Gastrocnemius medialis (tissue), 4 donors: ENCODE results near the gene RAB19.

ENCODE experiments used
- CTCF ChIP-seq, 5 experiments: fragments of 450-650 bp in 3 of 5; fragments of 200-600 bp in 2 of 5; sonication (generic) in 2 of 5; IDR thresholded peaks in 4 of 5; conservative IDR thresholded peaks in 1 of 5; 1 replicate in 4 of 5; 2 replicates in 1 of 5; pipeline ENCODE4 v1.5.1; 2016 to 2019; ENCODE audit warnings: antibody characterized with exemption in 5 of 5, mild to moderate bottlenecking in 3 of 5, moderate library complexity in 3 of 5
- POLR2A ChIP-seq, 2 donors: fragments of 450-650 bp; IDR thresholded peaks; one replicate each; pipeline ENCODE4 v1.6.1; 2017; ENCODE audit warnings: antibody characterized with exemption in 2 of 2, mild to moderate bottlenecking in 2 of 2, moderate library complexity in 2 of 2

DNA sequence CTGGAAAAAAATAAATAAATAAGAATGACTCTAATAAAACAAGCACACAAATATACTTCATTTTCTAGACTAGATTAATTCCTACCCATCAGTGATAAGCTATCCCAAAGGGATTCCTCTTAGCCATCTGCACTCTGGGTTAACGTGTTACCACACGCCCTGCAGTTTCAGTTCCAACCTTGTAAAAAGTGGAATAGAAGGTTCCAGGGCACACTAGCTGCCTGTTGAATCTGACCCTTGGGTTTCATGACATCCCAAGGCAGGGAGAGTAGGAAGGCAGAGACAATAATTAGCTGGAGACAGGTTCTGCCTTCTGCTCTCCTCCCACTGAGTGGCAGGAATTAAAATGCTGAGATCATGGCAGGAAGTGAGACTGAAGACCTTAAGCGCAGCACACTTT, 39.0 kb upstream of the RAB19 start:
- TF ChIP-seq CTCF (IDR thresholded peaks at IDR 0.05 in 4 of 5, conservative IDR thresholded peaks at IDR 0.05 in 1 of 5) (no peak), POLR2A (IDR thresholded peaks at IDR 0.05) (no peak)
